ENCODE data around the gene MUSK. TPM values are rescaled to one million over a fixed set of nuclear protein-coding genes. Genes with fewer than 3 reads are reported as not detected.

Gene MUSK
- total RNA-seq, 2 donors from 2014 or later = 0.71 TPM; not detected in 1

DNA sequence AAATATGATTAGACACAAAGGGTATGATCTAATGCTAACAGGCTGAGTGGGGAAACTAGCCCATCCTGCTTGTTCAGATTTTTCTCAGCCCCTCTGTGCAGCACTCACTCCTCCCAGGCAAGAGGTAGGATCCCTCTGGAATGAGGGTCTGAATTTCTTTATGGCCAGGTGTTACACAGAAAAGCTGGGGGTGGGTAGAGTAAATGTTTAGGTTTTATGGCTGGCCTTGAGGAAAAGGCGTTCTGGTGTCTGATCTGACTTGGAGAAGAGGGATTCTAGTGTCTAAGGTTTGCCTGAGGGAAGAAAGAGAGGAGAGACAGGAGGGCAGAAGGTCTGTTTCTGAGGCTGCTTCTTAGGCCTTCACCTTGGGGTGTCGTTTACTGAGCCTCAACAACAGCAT is 97.3 kb downstream of the MUSK start:
- Histone ChIP-seq H3K27me3 (replicated peaks; ENCODE audit: insufficient read depth) (no peaks in the 10 kb centered on the region), H3K4me1 (ENCODE audit: control insufficient read depth in 1 of 2, low read depth in 2 of 2) (peaks cover 0 to 17% of the 10 kb centered on the region in 2 donors), H3K9me3 (no peaks in the 10 kb centered on the region), H3K27ac (no peak overlapping the region), H3K4me3 (no peak overlapping the region), H3K36me3 (no peaks in the 10 kb centered on the region)
- no peak for TF ChIP-seq CTCF (IDR thresholded peaks at IDR 0.05)
- no peak for ATAC-seq (ENCODE audit: insufficient number of reproducible peaks, low FRiP score, low read depth)
- no peak for DNase-seq (ENCODE audit: low spot score)

DNA sequence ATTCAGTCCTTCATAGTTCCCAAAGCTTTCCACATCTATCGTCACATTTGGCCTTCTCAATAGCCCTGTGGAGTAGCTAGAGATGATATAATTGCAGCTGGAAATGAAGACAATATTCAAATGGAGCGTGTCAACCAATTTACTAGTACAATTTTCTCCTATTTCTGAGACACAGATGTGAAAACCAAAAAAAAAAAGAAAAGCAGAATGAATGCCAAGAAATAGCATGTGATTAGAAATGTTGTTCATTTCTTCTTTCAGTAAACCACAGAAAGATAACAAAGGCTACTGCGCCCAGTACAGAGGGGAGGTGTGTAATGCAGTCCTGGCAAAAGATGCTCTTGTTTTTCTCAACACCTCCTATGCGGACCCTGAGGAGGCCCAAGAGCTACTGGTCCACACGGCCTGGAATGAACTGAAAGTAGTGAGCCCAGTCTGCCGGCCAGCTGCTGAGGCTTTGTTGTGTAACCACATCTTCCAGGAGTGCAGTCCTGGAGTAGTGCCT is 99.0 kb downstream of the MUSK start:
- Histone ChIP-seq H3K9me3 (no peaks in the 10 kb centered on the region), H3K27ac (peak overlapping the region in 1 of 2 donors; percentile 38), H3K4me3 (peak overlapping the region; percentile 47), H3K4me1 (ENCODE audit: control insufficient read depth in 1 of 2, low read depth in 2 of 2) (peaks cover 0 to 17% of the 10 kb centered on the region in 2 donors), H3K27me3 (replicated peaks; ENCODE audit: insufficient read depth) (no peaks in the 10 kb centered on the region), H3K36me3 (no peaks in the 10 kb centered on the region)
- ATAC-seq (ENCODE audit: insufficient number of reproducible peaks, low FRiP score, low read depth) (no peak), DNase-seq (ENCODE audit: low spot score) (no peak)
- TF ChIP-seq CTCF (IDR thresholded peaks at IDR 0.05) = no peak

DNA sequence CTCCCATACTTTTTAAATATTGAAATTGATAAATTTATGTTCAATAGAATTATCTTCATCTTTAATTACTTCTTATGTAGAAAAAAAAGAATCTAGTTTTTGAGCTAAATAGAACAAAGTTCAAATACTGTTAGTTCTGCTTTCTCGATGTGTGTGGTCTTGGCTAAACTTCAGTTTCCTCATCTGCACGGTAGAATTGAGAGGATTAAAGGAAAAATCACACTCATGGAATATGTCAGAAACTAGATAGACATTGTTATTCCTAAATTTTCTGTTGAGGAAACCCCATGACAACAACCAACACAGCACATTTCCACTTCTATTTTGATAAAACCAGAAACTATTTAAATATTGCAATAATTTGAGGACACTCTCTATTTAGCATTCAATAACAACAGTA is 100.3 kb downstream of the MUSK start:
- no peak for TF ChIP-seq CTCF (IDR thresholded peaks at IDR 0.05)
- Histone ChIP-seq H3K36me3 (no peaks in the 10 kb centered on the region), H3K4me1 (ENCODE audit: control insufficient read depth in 1 of 2, low read depth in 2 of 2) (peaks cover 0 to 17% of the 10 kb centered on the region in 2 donors), H3K4me3 (no peak overlapping the region), H3K9me3 (no peaks in the 10 kb centered on the region), H3K27me3 (replicated peaks; ENCODE audit: insufficient read depth) (no peaks in the 10 kb centered on the region), H3K27ac (no peak overlapping the region)
- ATAC-seq (ENCODE audit: insufficient number of reproducible peaks, low FRiP score, low read depth) (no peak), DNase-seq (ENCODE audit: low spot score) (no peak)

DNA sequence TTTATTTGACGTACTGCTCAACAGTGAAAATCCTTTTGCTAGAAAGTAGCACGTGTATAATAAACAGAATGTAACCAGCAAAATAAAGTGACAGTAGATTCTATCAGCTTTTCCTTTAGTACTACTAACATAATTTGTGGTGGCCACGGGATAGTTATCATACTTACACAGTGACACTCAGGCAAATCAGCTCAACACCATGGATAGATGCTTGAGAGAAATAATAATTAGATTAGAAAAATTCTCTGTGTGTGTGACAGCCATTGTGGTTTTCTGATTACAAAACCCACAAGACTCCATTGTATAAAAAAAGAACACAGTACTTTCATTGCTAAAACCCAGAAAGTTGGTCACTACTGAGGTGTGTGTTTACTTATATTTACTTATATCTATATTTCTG is 101.1 kb downstream of the MUSK start:
- TF ChIP-seq CTCF (IDR thresholded peaks at IDR 0.05) = no peak
- Histone ChIP-seq H3K27ac (no peak overlapping the region), H3K4me3 (no peak overlapping the region), H3K9me3 (no peaks in the 10 kb centered on the region), H3K4me1 (ENCODE audit: control insufficient read depth in 1 of 2, low read depth in 2 of 2) (peaks cover 0 to 17% of the 10 kb centered on the region in 2 donors), H3K27me3 (replicated peaks; ENCODE audit: insufficient read depth) (no peaks in the 10 kb centered on the region), H3K36me3 (no peaks in the 10 kb centered on the region)
- no peak for DNase-seq (ENCODE audit: low spot score)
- ATAC-seq (ENCODE audit: insufficient number of reproducible peaks, low FRiP score, low read depth) = no peak

GRCh38 chr9:110775724-110776123 is 107.1 kb downstream of the MUSK start:
- Histone ChIP-seq H3K4me3 (no peak overlapping the region), H3K27me3 (replicated peaks; ENCODE audit: insufficient read depth) (no peaks in the 10 kb centered on the region), H3K9me3 (no peaks in the 10 kb centered on the region), H3K27ac (no peak overlapping the region), H3K4me1 (ENCODE audit: control insufficient read depth in 1 of 2, low read depth in 2 of 2) (peaks cover 4 to 34% of the 10 kb centered on the region in 2 donors), H3K36me3 (no peaks in the 10 kb centered on the region)
- ATAC-seq (ENCODE audit: insufficient number of reproducible peaks, low FRiP score, low read depth) = no peak
- no peak for TF ChIP-seq CTCF (IDR thresholded peaks at IDR 0.05)
- no peak for DNase-seq (ENCODE audit: low spot score)
